ENCODE data around the gene CAPN5.
A peak's percentile ranks its signal among the peaks of the same experiment; 100 is the strongest.

The CAPN5 gene

DNA sequence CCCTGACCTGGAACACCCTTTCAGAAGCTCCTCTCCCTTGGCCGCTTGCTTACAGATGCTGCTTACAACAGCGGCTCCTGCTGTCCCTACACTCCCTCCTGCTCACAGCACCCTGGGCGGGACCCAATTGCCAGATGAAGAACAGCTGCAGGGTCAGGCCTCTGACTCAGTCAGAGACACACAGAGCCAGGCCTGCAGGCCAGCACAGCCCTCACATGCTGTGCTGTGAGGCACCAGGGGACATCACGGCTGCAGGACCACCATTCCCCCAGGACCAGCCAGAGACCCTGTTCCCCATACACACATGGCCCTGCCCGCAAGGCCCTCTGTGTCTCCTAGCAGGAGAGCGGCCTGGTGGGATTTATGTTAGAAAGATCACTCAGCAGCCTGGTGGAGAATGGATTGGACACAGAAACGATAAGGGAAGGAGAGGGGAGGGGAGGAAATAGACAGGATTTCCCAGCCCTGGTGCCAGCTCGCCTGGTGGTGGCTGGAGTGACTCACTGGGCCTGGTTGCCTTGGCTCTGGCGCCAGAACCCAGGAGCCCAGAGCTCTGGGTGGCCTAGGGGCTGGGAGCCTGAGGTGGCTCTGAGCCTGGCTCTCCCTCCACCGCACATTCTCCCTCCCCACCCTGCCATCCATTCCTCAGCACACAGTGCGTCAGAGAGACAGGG lies 6.7 kb downstream of the CAPN5 start:
- H3K9me3 ChIP-seq (ENCODE audit: control insufficient read depth, insufficient read depth, low read depth, low read length) = no peaks in the 10 kb centered on the region
- H3K27ac ChIP-seq (ENCODE audit: low read depth, low read length) = no peak overlapping the region
- peak overlapping the region; percentile 31 for H3K9ac ChIP-seq (ENCODE audit: low read length)
- H3K36me3 ChIP-seq (ENCODE audit: control insufficient read depth, insufficient read depth, low read length) = no peaks in the 10 kb centered on the region
- H3K27me3 ChIP-seq (ENCODE audit: control insufficient read depth, insufficient read depth, low read length) = no peaks in the 10 kb centered on the region
- H3K4me1 ChIP-seq (ENCODE audit: control insufficient read depth, insufficient read depth, low read length) = peaks cover 14% of the 10 kb centered on the region; the same call in 1 of the 2 replicates
- no peak overlapping the region for H3K4me3 ChIP-seq (ENCODE audit: low read depth, low read length)

DNA sequence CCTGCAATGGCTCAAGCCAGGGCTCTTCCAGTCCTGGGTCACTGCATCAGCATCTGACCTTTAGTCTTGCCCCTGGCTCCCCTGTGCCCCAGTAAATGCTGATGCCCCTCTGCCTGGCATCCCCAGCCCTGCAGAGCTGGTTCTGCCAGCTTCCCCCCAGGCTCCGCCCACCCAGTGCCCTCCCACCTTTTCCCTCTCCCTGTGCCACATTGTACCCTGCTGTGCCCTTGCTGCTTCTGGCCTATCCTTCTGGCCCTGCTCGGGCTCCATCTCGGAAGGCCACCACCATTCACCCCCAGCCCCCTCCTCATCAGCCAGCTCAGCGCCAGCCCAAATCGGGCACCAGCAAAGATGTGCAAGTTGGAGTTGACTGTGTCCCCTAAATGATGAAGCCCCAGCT lies 7.4 kb downstream of the CAPN5 start:
- Histone ChIP-seq H3K9ac (ENCODE audit: low read length) (no peak overlapping the region), H3K27me3 (ENCODE audit: control insufficient read depth, insufficient read depth, low read length) (no peaks in the 10 kb centered on the region), H3K4me1 (ENCODE audit: control insufficient read depth, insufficient read depth, low read length) (peaks cover 14% of the 10 kb centered on the region; the same call in 1 of the 2 replicates), H3K9me3 (ENCODE audit: control insufficient read depth, insufficient read depth, low read depth, low read length) (no peaks in the 10 kb centered on the region), H3K36me3 (ENCODE audit: control insufficient read depth, insufficient read depth, low read length) (no peaks in the 10 kb centered on the region), H3K27ac (ENCODE audit: low read depth, low read length) (no peak overlapping the region), H3K4me3 (ENCODE audit: low read depth, low read length) (no peak overlapping the region)

DNA sequence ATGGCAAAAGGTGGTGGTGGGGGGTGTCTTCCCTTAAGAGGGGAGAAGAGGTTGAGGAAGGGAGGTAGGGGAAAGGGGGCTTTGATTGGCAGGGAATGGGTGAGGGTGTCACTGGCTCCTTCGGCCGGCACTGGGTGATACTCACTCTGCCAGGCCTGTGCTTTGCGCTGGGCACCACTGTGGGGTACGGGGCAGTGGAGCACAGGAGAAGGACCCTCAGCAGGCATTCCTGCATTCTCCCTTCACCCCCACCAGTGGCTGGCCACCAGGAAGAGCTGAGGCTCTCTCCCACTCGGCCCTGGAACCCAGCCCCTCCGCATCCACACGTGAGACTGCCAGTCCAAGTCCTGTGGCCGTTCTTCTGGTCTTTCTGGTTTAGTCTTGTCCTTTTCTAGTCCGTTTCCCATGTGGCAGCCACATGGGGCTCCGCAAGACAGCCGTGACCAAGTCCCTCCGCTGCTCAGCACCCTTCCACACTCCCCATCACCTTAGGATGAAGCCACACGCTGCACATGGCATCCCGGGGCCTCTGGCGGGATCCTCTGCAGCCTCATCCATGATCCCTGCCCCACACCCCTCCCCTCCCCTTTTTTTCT lies 8.0 kb downstream of the CAPN5 start:
- H3K27ac ChIP-seq (ENCODE audit: low read depth, low read length) = no peak overlapping the region
- H3K9ac ChIP-seq (ENCODE audit: low read length) = no peak overlapping the region
- no peaks in the 10 kb centered on the region for H3K27me3 ChIP-seq (ENCODE audit: control insufficient read depth, insufficient read depth, low read length)
- no peaks in the 10 kb centered on the region for H3K36me3 ChIP-seq (ENCODE audit: control insufficient read depth, insufficient read depth, low read length)
- peaks cover 14% of the 10 kb centered on the region; the same call in 1 of the 2 replicates for H3K4me1 ChIP-seq (ENCODE audit: control insufficient read depth, insufficient read depth, low read length)
- H3K9me3 ChIP-seq (ENCODE audit: control insufficient read depth, insufficient read depth, low read depth, low read length) = no peaks in the 10 kb centered on the region
- no peak overlapping the region for H3K4me3 ChIP-seq (ENCODE audit: low read depth, low read length)

DNA sequence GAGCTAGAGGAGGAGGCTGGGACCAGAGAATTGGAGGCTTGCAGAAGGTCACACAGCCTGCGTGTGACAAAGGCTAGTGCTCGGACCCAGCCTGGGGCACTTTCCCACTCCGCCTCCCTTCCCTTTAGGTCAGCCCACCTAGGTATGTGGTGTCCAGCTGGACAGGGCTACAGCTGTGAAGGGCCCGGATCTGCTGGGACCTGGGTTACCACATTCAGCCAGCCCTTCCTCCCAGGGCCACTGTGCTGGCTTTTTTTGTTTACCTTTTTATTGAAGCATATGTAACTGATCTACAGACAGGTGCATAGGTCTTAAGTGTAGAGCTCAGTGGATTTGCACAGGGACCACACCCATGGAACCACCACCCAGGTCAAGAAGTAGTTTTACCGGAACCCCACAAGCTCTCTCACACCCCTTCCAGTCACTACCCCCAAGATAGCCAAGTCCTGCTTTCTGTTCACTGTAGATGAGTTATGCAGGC lies 8.7 kb downstream of the CAPN5 start:
- Histone ChIP-seq H3K4me3 (ENCODE audit: low read depth, low read length) (no peak overlapping the region), H3K4me1 (ENCODE audit: control insufficient read depth, insufficient read depth, low read length) (peaks cover 14% of the 10 kb centered on the region; the same call in 1 of the 2 replicates), H3K36me3 (ENCODE audit: control insufficient read depth, insufficient read depth, low read length) (no peaks in the 10 kb centered on the region), H3K27me3 (ENCODE audit: control insufficient read depth, insufficient read depth, low read length) (no peaks in the 10 kb centered on the region), H3K9ac (ENCODE audit: low read length) (no peak overlapping the region), H3K9me3 (ENCODE audit: control insufficient read depth, insufficient read depth, low read depth, low read length) (no peaks in the 10 kb centered on the region), H3K27ac (ENCODE audit: low read depth, low read length) (no peak overlapping the region)

DNA sequence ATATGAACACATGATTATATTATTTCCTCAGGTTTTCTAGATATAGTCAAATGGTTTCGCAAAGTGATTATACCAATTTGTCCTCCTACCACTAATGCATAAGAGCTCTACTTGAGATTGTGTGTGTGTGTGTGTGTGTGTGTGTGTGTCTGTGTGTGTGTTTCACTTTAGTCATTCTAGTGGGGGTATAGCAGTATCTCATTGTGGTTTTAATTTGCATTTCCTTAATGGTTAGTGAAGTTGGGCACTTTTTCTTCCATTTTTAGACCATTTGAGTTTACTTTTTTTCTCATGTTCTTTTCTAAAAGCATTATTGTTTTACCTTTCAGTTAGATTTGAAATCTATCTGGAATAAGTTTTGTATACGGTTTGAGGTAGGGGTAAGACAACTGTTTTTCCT lies 12.9 kb downstream of the CAPN5 start:
- Histone ChIP-seq H3K4me3 (ENCODE audit: low read depth, low read length) (no peak overlapping the region), H3K27ac (ENCODE audit: low read depth, low read length) (no peak overlapping the region), H3K36me3 (ENCODE audit: control insufficient read depth, insufficient read depth, low read length) (no peaks in the 10 kb centered on the region), H3K4me1 (ENCODE audit: control insufficient read depth, insufficient read depth, low read length) (peaks cover 12% of the 10 kb centered on the region; the same call in 1 of the 2 replicates), H3K27me3 (ENCODE audit: control insufficient read depth, insufficient read depth, low read length) (no peaks in the 10 kb centered on the region), H3K9me3 (ENCODE audit: control insufficient read depth, insufficient read depth, low read depth, low read length) (no peaks in the 10 kb centered on the region), H3K9ac (ENCODE audit: low read length) (no peak overlapping the region)

DNA sequence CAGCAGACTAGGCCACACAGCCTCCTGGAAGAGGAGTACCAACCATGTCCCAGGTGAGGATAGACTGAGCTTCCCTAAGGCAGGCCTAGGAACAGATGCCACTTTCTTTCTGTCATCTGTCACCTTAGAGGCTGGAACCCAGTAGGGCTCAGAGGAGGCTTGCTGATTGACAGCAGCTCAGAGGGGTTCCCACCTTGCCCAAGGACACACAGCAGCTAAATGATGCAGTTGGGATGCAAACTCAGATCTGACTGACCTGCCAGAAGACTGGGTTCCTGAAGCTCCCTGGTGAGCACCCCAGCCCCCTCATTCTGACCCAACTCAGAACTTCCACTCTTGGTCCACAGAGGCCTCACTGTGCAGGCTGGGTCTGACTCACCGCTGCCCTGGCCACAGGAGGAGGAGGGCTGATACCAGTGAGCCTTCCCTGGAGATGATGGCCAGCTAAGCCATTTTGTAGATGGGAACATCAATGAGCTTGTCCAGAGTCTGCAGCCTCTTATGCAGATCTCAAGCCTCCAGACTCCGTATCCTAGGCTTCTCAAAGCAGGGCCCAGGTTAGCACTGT lies 14.0 kb downstream of the CAPN5 start:
- no peaks in the 10 kb centered on the region for H3K9me3 ChIP-seq (ENCODE audit: control insufficient read depth, insufficient read depth, low read depth, low read length)
- H3K27ac ChIP-seq (ENCODE audit: low read depth, low read length) = no peak overlapping the region
- no peaks in the 10 kb centered on the region for H3K27me3 ChIP-seq (ENCODE audit: control insufficient read depth, insufficient read depth, low read length)
- no peak overlapping the region for H3K4me3 ChIP-seq (ENCODE audit: low read depth, low read length)
- H3K36me3 ChIP-seq (ENCODE audit: control insufficient read depth, insufficient read depth, low read length) = no peaks in the 10 kb centered on the region
- peaks cover 12% of the 10 kb centered on the region; the same call in 1 of the 2 replicates for H3K4me1 ChIP-seq (ENCODE audit: control insufficient read depth, insufficient read depth, low read length)
- H3K9ac ChIP-seq (ENCODE audit: low read length) = no peak overlapping the region

DNA sequence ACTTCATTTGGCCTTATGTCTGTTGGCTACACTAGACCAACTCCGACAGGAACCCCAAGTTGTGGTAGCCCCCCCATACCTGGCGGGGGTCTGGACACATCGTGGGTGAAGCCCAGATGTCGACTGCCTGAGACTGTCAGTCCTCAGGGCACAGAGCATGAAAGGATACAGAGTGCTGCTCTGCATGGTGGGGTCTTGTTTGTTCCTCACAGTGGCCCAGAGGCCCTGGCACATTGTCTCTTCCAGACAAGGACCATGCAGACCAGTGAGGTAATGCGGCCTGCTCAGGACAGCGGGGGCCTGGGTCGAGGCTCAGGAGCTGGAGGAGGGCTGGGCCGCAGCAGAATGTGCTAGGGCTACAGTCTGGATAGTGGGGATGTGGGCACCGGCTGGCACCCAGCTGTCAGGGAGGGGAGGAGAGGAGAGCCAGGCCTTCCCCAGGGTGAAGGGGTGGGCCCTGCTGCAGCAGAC lies 14.6 kb downstream of the CAPN5 start:
- H3K27me3 ChIP-seq (ENCODE audit: control insufficient read depth, insufficient read depth, low read length) = no peaks in the 10 kb centered on the region
- H3K4me1 ChIP-seq (ENCODE audit: control insufficient read depth, insufficient read depth, low read length) = peaks cover 12% of the 10 kb centered on the region; the same call in 1 of the 2 replicates
- H3K4me3 ChIP-seq (ENCODE audit: low read depth, low read length) = no peak overlapping the region
- H3K9me3 ChIP-seq (ENCODE audit: control insufficient read depth, insufficient read depth, low read depth, low read length) = no peaks in the 10 kb centered on the region
- H3K9ac ChIP-seq (ENCODE audit: low read length) = no peak overlapping the region
- no peaks in the 10 kb centered on the region for H3K36me3 ChIP-seq (ENCODE audit: control insufficient read depth, insufficient read depth, low read length)
- H3K27ac ChIP-seq (ENCODE audit: low read depth, low read length) = no peak overlapping the region

DNA sequence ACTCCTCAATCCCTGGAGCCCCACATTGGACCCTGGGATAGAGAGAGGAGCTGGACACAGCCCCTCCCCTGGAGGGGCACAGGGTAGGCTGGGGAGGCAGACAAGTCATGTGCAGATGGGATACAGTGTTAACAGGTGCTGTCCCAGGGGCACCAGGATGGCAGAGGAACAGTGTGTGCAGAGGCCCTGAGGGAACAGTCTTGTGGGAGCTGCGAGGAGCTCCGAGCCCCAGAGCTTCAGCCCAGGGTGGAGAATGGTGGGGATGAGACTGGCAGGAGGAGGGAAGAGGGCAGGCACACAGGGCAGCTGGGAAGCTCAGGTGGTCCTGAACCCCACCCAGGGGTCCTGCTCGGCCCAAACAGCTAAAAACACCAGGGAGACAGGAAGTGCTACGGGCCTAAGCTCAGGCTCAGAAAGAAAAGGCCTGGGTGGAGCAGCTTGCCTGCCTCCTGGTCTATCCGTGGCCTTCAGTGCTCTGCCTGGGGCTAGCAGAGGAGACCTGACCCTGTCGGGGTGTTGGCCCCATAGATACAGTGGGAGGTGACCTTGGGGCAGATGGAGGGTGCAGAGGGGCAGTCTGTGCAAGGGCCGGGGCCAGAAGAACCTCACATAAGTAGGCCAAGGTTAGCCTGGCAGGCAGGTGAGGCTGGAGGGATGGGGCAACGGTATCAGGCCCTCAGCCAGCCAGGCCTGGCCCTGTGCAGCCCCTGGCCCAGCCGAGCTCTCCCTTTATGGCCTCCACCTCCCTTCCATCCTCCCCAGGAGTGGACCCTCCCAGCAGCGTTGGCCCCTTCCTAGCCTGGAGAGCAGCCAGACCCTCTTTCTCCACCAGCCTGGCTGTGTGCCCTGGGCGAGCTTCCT lies 15.4 kb downstream of the CAPN5 start:
- Histone ChIP-seq H3K36me3 (ENCODE audit: control insufficient read depth, insufficient read depth, low read length) (no peaks in the 10 kb centered on the region), H3K4me1 (ENCODE audit: control insufficient read depth, insufficient read depth, low read length) (peaks cover 12% of the 10 kb centered on the region; the same call in 1 of the 2 replicates), H3K27ac (ENCODE audit: low read depth, low read length) (no peak overlapping the region), H3K9ac (ENCODE audit: low read length) (peak overlapping the region; percentile 35), H3K9me3 (ENCODE audit: control insufficient read depth, insufficient read depth, low read depth, low read length) (no peaks in the 10 kb centered on the region), H3K27me3 (ENCODE audit: control insufficient read depth, insufficient read depth, low read length) (no peaks in the 10 kb centered on the region), H3K4me3 (ENCODE audit: low read depth, low read length) (no peak overlapping the region)

DNA sequence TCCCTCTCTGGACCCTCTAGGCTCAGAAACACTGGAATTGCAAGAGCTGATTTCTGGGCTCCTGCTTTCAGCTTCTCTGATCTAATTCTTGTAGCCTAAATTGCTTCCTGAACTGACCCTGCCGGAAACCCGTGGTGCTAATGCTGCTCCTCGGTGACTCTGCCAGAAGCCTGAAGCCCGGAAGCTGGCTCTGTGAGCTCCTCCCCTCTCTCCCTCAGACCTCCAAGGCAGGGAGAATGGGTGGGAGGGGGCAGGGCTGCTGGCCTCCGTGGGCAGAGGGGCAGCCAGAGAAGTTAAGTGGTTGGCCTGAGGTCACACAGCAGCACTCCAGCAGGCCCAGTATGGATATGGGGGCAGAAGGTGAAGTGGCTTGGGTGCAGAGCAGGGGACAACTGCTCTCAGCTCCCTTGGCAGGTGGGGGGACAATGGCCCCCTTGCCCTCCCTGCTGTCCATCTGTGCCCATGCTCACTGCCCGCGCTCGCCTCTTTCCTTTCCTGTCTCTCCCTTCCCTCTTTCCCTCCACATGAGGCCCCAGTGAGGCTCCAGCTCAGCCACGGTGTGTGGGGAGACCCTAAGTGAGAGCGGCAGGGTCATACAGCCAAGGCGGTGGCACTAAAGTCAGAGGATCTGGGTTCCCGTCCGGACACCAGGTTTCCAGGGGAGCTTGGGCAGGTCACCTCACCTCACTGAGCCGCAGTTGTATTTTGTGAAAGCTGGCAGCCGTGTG lies 16.2 kb downstream of the CAPN5 start:
- H3K4me3 ChIP-seq (ENCODE audit: low read depth, low read length) = no peak overlapping the region
- H3K9me3 ChIP-seq (ENCODE audit: control insufficient read depth, insufficient read depth, low read depth, low read length) = no peaks in the 10 kb centered on the region
- H3K27me3 ChIP-seq (ENCODE audit: control insufficient read depth, insufficient read depth, low read length) = no peaks in the 10 kb centered on the region
- H3K9ac ChIP-seq (ENCODE audit: low read length) = peak overlapping the region; percentile 35
- peaks cover 12% of the 10 kb centered on the region; the same call in 1 of the 2 replicates for H3K4me1 ChIP-seq (ENCODE audit: control insufficient read depth, insufficient read depth, low read length)
- no peak overlapping the region for H3K27ac ChIP-seq (ENCODE audit: low read depth, low read length)
- no peaks in the 10 kb centered on the region for H3K36me3 ChIP-seq (ENCODE audit: control insufficient read depth, insufficient read depth, low read length)

DNA sequence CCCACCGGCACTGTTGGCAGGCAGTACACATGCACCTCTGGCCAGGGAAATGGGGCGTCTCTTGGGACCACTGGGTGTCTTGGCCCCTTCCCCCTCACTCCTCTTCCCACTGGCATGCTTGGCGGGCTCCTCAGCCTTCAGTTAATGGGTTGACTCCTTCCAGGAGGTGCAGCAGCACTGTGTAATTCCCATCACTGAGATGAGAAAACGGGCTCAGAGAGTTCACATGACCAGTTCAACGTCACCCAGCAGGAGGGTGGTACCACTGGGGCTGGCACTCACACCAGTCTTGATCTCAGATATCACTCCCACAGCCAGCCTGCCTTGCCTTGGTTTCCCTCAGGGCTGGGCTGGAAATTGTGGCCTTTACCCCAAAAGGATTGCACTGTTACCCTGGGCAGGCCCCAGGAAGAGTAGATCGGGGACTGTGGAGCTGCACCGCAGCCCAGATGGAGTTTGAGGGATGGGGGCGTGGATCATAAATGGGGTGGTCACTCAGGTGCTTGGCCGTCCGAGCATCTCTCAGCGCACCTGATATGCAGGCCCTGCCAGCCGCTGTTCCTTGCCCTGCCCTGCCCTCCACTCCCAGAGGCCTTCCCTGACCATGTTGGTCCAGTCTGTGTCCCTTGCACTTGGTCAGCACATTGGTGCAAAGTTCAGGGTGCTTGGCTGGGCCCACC lies 16.9 kb downstream of the CAPN5 start:
- Histone ChIP-seq H3K27me3 (ENCODE audit: control insufficient read depth, insufficient read depth, low read length) (no peaks in the 10 kb centered on the region), H3K4me3 (ENCODE audit: low read depth, low read length) (no peak overlapping the region), H3K27ac (ENCODE audit: low read depth, low read length) (no peak overlapping the region), H3K9ac (ENCODE audit: low read length) (no peak overlapping the region), H3K4me1 (ENCODE audit: control insufficient read depth, insufficient read depth, low read length) (peaks cover 12% of the 10 kb centered on the region; the same call in 1 of the 2 replicates), H3K9me3 (ENCODE audit: control insufficient read depth, insufficient read depth, low read depth, low read length) (no peaks in the 10 kb centered on the region), H3K36me3 (ENCODE audit: control insufficient read depth, insufficient read depth, low read length) (no peaks in the 10 kb centered on the region)
